Mucosa of stomach (tissue), 1 donor: ENCODE results near the gene BMP7.

ENCODE experiments used
- H3K27me3 ChIP-seq: one replicate; pipeline ENCODE4 v1.7.0; 2013; ENCODE audit warnings: mild to moderate bottlenecking, low read length; ENCODE audit not compliant: control insufficient read depth, insufficient read depth
- H3K36me3 ChIP-seq: one replicate; pipeline ENCODE4 v1.7.0; 2013; ENCODE audit warnings: low read length; ENCODE audit not compliant: control insufficient read depth, insufficient read depth
- H3K4me1 ChIP-seq: one replicate; pipeline ENCODE4 v1.7.0; 2013; ENCODE audit warnings: mild to moderate bottlenecking, low read length; ENCODE audit not compliant: control insufficient read depth, insufficient read depth
- H3K4me3 ChIP-seq: one replicate; pipeline ENCODE4 v1.7.0; 2013; ENCODE audit warnings: low read length
- H3K9ac ChIP-seq: one replicate; pipeline ENCODE4 v1.7.0; 2013; ENCODE audit warnings: mild to moderate bottlenecking, low read length, moderate library complexity
- H3K9me3 ChIP-seq: one replicate; pipeline ENCODE4 v1.7.0; 2013; ENCODE audit warnings: mild to moderate bottlenecking, low read length, moderate library complexity; ENCODE audit not compliant: control insufficient read depth
- donor health status: Pancreatic carcinoma.

Gene BMP7

GRCh38 chr20:57261457-57262251 lies 4.8 kb downstream of the BMP7 start:
- peaks cover 36% of the 10 kb centered on the region for H3K27me3 ChIP-seq
- no peaks in the 10 kb centered on the region for H3K9me3 ChIP-seq
- H3K36me3 ChIP-seq = no peaks in the 10 kb centered on the region
- peaks cover 22% of the 10 kb centered on the region for H3K4me1 ChIP-seq
- no peak overlapping the region for H3K9ac ChIP-seq
- H3K4me3 ChIP-seq = no peak overlapping the region

- H3K4me3 ChIP-seq = no peak overlapping the region
- peaks cover 22% of the 10 kb centered on the region for H3K4me1 ChIP-seq
- peaks cover 36% of the 10 kb centered on the region for H3K27me3 ChIP-seq
- H3K9me3 ChIP-seq = no peaks in the 10 kb centered on the region
- H3K9ac ChIP-seq = no peak overlapping the region
- H3K36me3 ChIP-seq = no peaks in the 10 kb centered on the region
These were observed 5.5 kb downstream of the BMP7 start for GRCh38 chr20:57260934-57261333.

- Histone ChIP-seq H3K9me3 (no peaks in the 10 kb centered on the region), H3K4me1 (peaks cover 18% of the 10 kb centered on the region), H3K9ac (no peak overlapping the region), H3K36me3 (no peaks in the 10 kb centered on the region), H3K4me3 (no peak overlapping the region), H3K27me3 (peaks cover 31% of the 10 kb centered on the region)
These were observed 6.2 kb downstream of the BMP7 start for GRCh38 chr20:57259938-57260921.

GRCh38 chr20:57259121-57259937 lies 7.1 kb downstream of the BMP7 start:
- peaks cover 27% of the 10 kb centered on the region for H3K27me3 ChIP-seq
- H3K36me3 ChIP-seq = no peaks in the 10 kb centered on the region
- no peak overlapping the region for H3K9ac ChIP-seq
- H3K4me1 ChIP-seq = peaks cover 13% of the 10 kb centered on the region
- H3K9me3 ChIP-seq = no peaks in the 10 kb centered on the region
- H3K4me3 ChIP-seq = no peak overlapping the region

- H3K9ac ChIP-seq = no peak overlapping the region
- no peak overlapping the region for H3K4me3 ChIP-seq
- no peaks in the 10 kb centered on the region for H3K36me3 ChIP-seq
- no peaks in the 10 kb centered on the region for H3K4me1 ChIP-seq
- no peaks in the 10 kb centered on the region for H3K9me3 ChIP-seq
- peaks cover 13% of the 10 kb centered on the region for H3K27me3 ChIP-seq
These were observed 8.6 kb downstream of the BMP7 start for GRCh38 chr20:57257701-57258453.

- Histone ChIP-seq H3K27me3 (peaks cover 12% of the 10 kb centered on the region), H3K4me3 (no peak overlapping the region), H3K9ac (no peak overlapping the region), H3K4me1 (no peaks in the 10 kb centered on the region), H3K36me3 (no peaks in the 10 kb centered on the region), H3K9me3 (no peaks in the 10 kb centered on the region)
These were observed 9.5 kb downstream of the BMP7 start for GRCh38 chr20:57256908-57257307.

- Histone ChIP-seq H3K36me3 (no peaks in the 10 kb centered on the region), H3K27me3 (peaks cover 12% of the 10 kb centered on the region), H3K4me3 (no peak overlapping the region), H3K9me3 (no peaks in the 10 kb centered on the region), H3K4me1 (no peaks in the 10 kb centered on the region), H3K9ac (no peak overlapping the region)
These were observed 10.2 kb downstream of the BMP7 start for GRCh38 chr20:57256205-57256604.

GRCh38 chr20:57255183-57255582 lies 11.3 kb downstream of the BMP7 start:
- Histone ChIP-seq H3K27me3 (peaks cover 7% of the 10 kb centered on the region), H3K9ac (no peak overlapping the region), H3K4me1 (no peaks in the 10 kb centered on the region), H3K4me3 (no peak overlapping the region), H3K36me3 (no peaks in the 10 kb centered on the region), H3K9me3 (no peaks in the 10 kb centered on the region)

GRCh38 chr20:57252559-57253162 lies 13.8 kb downstream of the BMP7 start:
- no peaks in the 10 kb centered on the region for H3K9me3 ChIP-seq
- H3K27me3 ChIP-seq = no peaks in the 10 kb centered on the region
- H3K4me3 ChIP-seq = no peak overlapping the region
- no peaks in the 10 kb centered on the region for H3K36me3 ChIP-seq
- H3K4me1 ChIP-seq = peaks cover 2% of the 10 kb centered on the region
- H3K9ac ChIP-seq = no peak overlapping the region

GRCh38 chr20:57251949-57252348 lies 14.5 kb downstream of the BMP7 start:
- Histone ChIP-seq H3K27me3 (no peaks in the 10 kb centered on the region), H3K4me3 (no peak overlapping the region), H3K4me1 (peaks cover 10% of the 10 kb centered on the region), H3K36me3 (no peaks in the 10 kb centered on the region), H3K9ac (no peak overlapping the region), H3K9me3 (no peaks in the 10 kb centered on the region)

- Histone ChIP-seq H3K4me3 (no peak overlapping the region), H3K9me3 (no peaks in the 10 kb centered on the region), H3K27me3 (no peaks in the 10 kb centered on the region), H3K36me3 (no peaks in the 10 kb centered on the region), H3K4me1 (peaks cover 11% of the 10 kb centered on the region), H3K9ac (no peak overlapping the region)
These were observed 15.1 kb downstream of the BMP7 start for GRCh38 chr20:57251344-57251743.
